ENCODE results near the gene GNAI3. TPM values are rescaled to one million over a fixed set of nuclear protein-coding genes. Genes with fewer than 3 reads are reported as not detected.

GNAI3 gene
- total and polyA plus RNA-seq, 2 donors (not counting 3 experiments of a cell fraction or from before 2014, with no cell fraction given): 5.0 to 14.0 TPM

DNA sequence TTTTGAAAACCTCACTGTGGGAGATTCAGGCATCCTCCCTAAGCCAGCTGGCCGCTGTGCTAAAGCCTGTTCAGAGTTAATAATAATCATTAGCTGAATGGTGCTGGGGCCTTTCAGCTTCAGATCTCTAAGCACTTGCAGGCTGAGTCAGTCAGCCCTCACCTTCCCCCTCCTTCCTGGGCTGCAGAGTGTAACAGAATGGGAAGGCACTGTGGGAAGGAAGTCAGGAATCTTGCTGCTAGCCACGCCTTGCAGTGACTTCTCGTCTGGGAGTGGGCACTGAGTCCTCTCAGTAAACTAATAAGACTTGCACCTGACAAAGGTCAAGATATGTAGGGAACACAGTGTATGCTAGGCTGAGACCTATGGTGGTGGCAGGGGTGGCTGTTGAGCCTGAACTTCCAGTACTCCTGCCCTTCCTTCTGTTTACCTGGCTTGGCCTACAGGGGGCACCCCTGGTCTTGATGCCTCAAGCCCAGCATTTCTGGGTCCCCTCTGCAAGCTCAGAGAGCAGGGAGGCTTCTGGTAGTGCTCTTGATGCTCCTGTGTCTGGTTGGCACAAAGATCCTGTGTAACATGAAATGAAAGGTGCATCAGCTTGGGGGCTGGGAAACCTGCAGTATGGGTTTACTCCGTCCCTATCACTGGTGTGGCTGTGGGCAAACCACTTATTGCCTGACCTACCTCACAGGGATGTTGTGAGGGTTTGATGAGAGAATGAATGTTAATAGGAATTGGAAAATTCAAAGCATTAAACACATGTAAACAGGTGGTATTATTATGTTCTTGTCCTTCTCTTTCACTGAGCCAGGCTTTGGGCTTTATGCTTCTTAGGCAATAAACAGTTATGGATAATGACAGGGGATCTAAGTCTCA is 48.5 kb upstream of the GNAI3 start:
- POLR2A ChIA-PET: no interaction called here
- peak; percentile 77 for FAIRE-seq
- TF ChIP-seq, protein P1, sequence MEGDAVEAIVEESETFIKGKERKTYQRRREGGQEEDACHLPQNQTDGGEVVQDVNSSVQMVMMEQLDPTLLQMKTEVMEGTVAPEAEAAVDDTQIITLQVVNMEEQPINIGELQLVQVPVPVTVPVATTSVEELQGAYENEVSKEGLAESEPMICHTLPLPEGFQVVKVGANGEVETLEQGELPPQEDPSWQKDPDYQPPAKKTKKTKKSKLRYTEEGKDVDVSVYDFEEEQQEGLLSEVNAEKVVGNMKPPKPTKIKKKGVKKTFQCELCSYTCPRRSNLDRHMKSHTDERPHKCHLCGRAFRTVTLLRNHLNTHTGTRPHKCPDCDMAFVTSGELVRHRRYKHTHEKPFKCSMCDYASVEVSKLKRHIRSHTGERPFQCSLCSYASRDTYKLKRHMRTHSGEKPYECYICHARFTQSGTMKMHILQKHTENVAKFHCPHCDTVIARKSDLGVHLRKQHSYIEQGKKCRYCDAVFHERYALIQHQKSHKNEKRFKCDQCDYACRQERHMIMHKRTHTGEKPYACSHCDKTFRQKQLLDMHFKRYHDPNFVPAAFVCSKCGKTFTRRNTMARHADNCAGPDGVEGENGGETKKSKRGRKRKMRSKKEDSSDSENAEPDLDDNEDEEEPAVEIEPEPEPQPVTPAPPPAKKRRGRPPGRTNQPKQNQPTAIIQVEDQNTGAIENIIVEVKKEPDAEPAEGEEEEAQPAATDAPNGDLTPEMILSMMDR (IDR thresholded peaks at IDR 0.05; ENCODE audit: extremely low read depth in 1 of 2, insufficient read depth in 1 of 2, low read depth in 1 of 2, low read length in 2 of 2): peak; percentile 51 to 60
- peak; percentile 41 for TF ChIP-seq FOS (IDR thresholded peaks at IDR 0.05; ENCODE audit: borderline replicate concordance, insufficient read depth, low read length)
- no peak for TF ChIP-seq EZH2 (IDR thresholded peaks at IDR 0.05; ENCODE audit: borderline replicate concordance, low read depth, low read length, severe bottlenecking)

More for the DNA sequence above, 48.5 kb upstream of the GNAI3 start:
- CTCF ChIA-PET: interaction anchor here (1.5 to 23.0 kb wide), 10 partner anchors 8 to 140 kb away, joined by 4 to 955 read pairs (median 8); partner anchors contain the start of genes AMIGO1, ATXN7L2 and GPR61
- DNase-seq (ENCODE audit: low read depth, low spot score): peak; percentile 28
- dilution Hi-C loops (cut with MboI; ENCODE audit: extremely low pct_ligation_motif_present, low sequenced_read_pairs): no loop called here
- intact Hi-C loops (cut with micrococcal nuclease): loop anchor here (5.0 kb wide), 2 partner anchors 142 to 242 kb away; partner anchors contain the start of gene GSTM3
- H3K9me1 ChIP-seq (replicated peaks; ENCODE audit: control insufficient read depth, extremely low read depth, insufficient read depth, low read length): no peaks in the 10 kb centered on the region
- H3K9me3 ChIP-seq (replicated peaks; ENCODE audit: control insufficient read depth, insufficient read depth, low read length): no peaks in the 10 kb centered on the region
- H3K27me3 ChIP-seq (ENCODE audit: control insufficient read depth in 2 of 2, insufficient read depth in 2 of 2, low read length in 2 of 2): no peaks in the 10 kb centered on the region
- peaks cover 2 to 7% of the 10 kb centered on the region in 2 experiments for H3K36me3 ChIP-seq (ENCODE audit: control insufficient read depth in 2 of 2, extremely low read depth in 1 of 2, insufficient read depth in 2 of 2, low read length in 2 of 2)
- no TSS peak for BruUV-seq (replicated peaks)
- H4K20me1 ChIP-seq (replicated peaks; ENCODE audit: control insufficient read depth, extremely low read depth, insufficient read depth, low read length): no peaks in the 10 kb centered on the region
- no peak overlapping the region for H3K4me3 ChIP-seq (replicated peaks in 1 of 3; ENCODE audit: insufficient read depth in 1 of 3, low read depth in 1 of 3, low read length in 3 of 3)
- no peak overlapping the region for H2AFZ ChIP-seq (ENCODE audit: low read depth, low read length)
- H3K4me2 ChIP-seq (ENCODE audit: insufficient read depth, low read length): no peak overlapping the region
- H3K9ac ChIP-seq (replicated peaks; ENCODE audit: extremely low read depth, insufficient read depth, low read length): no peak overlapping the region
- peaks cover 2% of the 10 kb centered on the region for H3K79me2 ChIP-seq (ENCODE audit: control insufficient read depth, insufficient read depth, low read length)
- no peak overlapping the region for H3K27ac ChIP-seq (ENCODE audit: insufficient read depth, low read depth, low read length)
- peaks cover 7% of the 10 kb centered on the region for H3K4me1 ChIP-seq (ENCODE audit: control insufficient read depth, extremely low read depth, insufficient read depth, low read length)

Measured in endothelial cell of umbilical vein (primary cell).